Thyroid gland (tissue), 4 donors: ENCODE data around the gene ALDH4A1.

ENCODE experiments used
- CTCF ChIP-seq, 6 experiments: fragments of 200-600 bp in 3 of 6; fragments of 450-650 bp in 3 of 6; sonication (generic) in 3 of 6; IDR thresholded peaks; one replicate each; pipeline ENCODE4 v1.5.1; 2016 to 2019; ENCODE audit warnings: antibody characterized with exemption in 6 of 6, mild to moderate bottlenecking in 2 of 6, inconsistent platforms in 1 of 6, moderate library complexity in 1 of 6
- POLR2A ChIP-seq, 2 donors: fragments of 450-650 bp; IDR thresholded peaks; one replicate each; pipeline ENCODE4 v1.6.1; 2017; ENCODE audit warnings: antibody characterized with exemption in 2 of 2, mild to moderate bottlenecking in 2 of 2, moderate library complexity in 1 of 2

GRCh38 chr1:18836654-18837053 is 65.7 kb downstream of the ALDH4A1 start:
- TF ChIP-seq CTCF (IDR thresholded peaks at IDR 0.05) (no peak), POLR2A (IDR thresholded peaks at IDR 0.05) (no peak)
